ENCODE measurements around the gene FMO4.
"Not testable (repeated sequence)": the region's sequence is repeated elsewhere in the genome, so short reads cannot be mapped to it uniquely, and the experiment has no call there.

FMO4 gene

DNA sequence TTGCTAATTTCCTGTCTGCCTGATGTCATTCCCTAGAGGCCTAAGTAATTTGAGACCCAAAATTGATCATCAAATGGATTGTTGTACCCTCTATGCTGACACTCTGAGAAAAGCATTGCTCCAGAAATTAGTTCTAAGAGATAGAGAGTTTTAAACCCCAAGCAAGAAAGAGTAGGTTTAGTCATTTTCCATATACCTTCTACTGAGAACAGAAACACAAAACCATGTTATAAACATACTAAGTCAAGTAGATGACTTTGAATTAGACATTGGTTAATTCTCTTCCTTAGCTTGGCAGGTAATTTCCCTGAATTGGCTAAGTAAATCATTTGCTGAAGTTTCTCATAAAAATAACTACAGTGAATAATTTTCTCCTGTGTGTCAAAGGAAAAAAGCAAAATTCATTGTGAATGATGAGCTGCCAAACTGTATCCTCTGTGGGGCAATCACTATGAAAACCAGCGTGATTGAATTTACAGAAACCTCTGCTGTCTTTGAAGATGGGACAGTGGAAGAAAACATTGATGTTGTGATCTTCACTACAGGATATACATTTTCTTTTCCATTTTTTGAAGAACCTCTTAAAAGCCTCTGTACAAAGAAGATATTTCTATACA, 20.1 kb downstream of the FMO4 start:
- TF ChIP-seq ZFX (IDR thresholded peaks at IDR 0.05; ENCODE audit: borderline replicate concordance), result no peak
- TF ChIP-seq, protein P1, sequence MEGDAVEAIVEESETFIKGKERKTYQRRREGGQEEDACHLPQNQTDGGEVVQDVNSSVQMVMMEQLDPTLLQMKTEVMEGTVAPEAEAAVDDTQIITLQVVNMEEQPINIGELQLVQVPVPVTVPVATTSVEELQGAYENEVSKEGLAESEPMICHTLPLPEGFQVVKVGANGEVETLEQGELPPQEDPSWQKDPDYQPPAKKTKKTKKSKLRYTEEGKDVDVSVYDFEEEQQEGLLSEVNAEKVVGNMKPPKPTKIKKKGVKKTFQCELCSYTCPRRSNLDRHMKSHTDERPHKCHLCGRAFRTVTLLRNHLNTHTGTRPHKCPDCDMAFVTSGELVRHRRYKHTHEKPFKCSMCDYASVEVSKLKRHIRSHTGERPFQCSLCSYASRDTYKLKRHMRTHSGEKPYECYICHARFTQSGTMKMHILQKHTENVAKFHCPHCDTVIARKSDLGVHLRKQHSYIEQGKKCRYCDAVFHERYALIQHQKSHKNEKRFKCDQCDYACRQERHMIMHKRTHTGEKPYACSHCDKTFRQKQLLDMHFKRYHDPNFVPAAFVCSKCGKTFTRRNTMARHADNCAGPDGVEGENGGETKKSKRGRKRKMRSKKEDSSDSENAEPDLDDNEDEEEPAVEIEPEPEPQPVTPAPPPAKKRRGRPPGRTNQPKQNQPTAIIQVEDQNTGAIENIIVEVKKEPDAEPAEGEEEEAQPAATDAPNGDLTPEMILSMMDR (IDR thresholded peaks at IDR 0.05), result no peak
- no peak overlapping the region for H3K27ac ChIP-seq

DNA sequence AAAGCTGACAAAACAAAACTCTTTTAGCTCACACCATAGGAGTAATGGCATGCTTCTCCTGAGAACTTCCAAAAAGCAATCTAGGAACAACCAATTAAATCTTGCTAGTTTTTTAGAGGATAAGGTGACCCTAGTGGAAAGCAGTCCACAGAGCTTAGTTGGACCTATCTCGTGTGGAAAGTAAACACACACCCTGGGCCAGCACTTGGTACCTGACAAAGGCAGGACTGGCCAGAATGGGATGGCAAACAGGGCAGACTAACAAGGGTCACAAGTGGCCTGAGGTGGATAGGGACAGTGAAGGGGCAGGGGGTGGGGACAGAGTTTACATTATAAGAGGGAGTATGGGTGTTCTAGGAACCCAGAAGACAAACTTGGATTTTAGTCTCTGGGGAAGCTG, 22.0 kb downstream of the FMO4 start:
- no peak for TF ChIP-seq ZFX (IDR thresholded peaks at IDR 0.05; ENCODE audit: borderline replicate concordance)
- TF ChIP-seq, protein P1 (IDR thresholded peaks at IDR 0.05), result no peak
- H3K27ac ChIP-seq, result no peak overlapping the region

DNA sequence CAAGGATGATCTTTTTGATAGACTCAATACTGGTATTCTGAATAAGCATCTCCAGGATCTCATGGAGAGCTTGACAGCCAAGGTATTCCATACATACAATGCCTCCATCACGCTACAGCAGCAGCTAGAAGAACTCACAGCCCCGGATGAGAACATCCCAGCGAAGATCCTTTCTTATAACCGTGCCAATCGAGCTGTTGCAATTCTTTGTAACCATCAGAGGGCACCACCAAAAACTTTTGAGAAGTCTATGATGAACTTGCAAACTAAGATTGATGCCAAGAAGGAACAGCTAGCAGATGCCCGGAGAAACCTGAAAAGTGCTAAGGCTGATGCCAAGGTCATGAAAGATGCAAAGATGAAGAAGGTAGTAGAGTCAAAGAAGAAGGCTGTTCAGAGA, 25.4 kb downstream of the FMO4 start:
- TF ChIP-seq, protein P1 (IDR thresholded peaks at IDR 0.05), result peak; percentile 42
- H3K27ac ChIP-seq, result not testable (repeated sequence)

DNA sequence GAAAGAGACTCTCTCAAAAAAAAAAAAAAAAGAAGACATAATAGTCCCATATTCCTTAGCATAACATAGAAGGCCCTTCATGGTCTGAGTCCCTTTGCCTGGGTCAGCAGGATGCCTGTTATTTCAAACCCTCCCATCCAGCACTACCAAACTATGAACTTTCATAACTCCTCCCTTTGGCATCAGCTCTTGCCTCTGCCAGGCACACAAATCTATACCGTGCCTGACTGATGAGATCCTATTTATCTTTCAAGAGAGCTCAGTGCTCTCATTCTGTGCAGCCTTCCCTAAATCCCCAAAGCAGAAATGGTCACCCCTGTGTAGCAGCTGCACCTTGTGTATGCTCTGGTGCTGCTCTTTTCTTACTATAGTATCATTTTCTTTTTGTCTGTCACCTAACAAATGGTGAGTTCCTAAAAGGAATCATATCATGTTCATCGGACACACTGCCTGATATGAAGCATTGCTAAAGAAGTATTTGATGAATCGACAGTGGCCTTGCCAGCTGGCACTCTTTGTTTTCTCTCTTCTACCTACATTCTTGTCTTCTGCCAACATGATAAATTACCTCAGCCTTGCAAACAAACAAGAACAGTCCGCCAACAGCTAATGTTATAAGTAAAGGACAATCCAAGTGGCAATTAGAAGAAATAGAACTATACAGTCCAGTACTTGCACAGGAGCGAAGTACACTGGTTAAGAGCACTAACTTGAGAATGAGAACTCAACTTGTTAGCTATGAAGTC, 29.9 kb downstream of the FMO4 start:
- TF ChIP-seq, protein P1 (IDR thresholded peaks at IDR 0.05), result no peak
- no peak for TF ChIP-seq ZFX (IDR thresholded peaks at IDR 0.05; ENCODE audit: borderline replicate concordance)
- H3K27ac ChIP-seq, result peak overlapping the region; percentile 77

DNA sequence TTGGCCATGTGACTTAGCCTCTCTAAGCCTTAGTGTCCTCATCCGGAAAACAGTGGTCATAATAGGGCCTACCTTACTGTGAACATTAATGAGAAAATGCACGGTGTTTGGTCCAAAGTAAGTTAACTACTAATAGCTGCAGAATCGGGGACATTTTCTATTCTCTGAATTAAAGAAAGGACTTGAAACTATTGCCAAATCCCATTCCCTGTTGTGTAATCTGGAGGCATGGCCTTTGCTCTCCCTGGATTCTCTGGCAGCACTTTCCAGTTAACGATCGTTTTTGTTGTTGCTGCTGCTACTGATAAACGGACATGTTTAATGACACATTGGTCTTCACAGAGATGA, 30.5 kb downstream of the FMO4 start:
- TF ChIP-seq, protein P1 (IDR thresholded peaks at IDR 0.05), result no peak
- no peak for TF ChIP-seq ZFX (IDR thresholded peaks at IDR 0.05; ENCODE audit: borderline replicate concordance)
- peak overlapping the region; percentile 77 for H3K27ac ChIP-seq

DNA sequence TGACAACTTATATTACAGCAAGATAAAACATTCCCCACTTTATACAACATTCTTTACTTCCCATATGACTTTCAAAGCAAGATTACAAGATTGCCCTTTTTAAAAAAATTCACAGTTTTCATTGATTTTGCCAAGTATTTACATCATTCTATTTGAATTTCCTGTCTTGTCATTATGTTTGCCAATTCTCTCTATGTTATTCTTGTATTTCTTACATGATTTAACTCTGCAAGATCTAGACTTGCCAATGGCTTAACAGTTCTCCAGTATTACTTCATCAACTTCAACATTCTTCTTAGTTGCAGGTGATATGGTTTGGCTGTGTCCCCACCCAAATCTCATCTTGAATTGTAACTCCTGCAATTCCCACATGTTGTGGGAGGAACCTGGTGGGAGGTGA, 31.6 kb downstream of the FMO4 start:
- peak overlapping the region; percentile 77; the same call in 1 of the 2 replicates for H3K27ac ChIP-seq
- TF ChIP-seq ZFX (IDR thresholded peaks at IDR 0.05; ENCODE audit: borderline replicate concordance), result no peak
- TF ChIP-seq, protein P1 (IDR thresholded peaks at IDR 0.05), result no peak

DNA sequence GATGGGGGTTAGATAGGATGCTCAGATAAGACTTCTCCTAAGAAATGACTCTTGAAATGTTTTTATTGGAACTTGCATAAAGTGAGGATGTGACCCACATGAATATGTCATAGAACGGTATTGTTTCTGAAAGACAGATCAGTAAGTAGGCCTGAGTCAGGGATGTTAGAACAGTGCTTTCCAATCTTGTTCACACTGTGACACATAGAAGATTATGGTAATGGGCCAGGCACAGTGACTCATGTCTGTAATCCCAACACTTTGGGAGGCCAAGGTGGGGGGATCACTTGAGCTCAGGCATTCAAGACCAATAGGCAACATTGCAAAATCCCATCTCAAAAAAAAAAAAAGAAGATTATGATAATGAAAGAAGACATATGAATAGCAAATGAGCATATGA, 32.9 kb downstream of the FMO4 start:
- H3K27ac ChIP-seq, result no peak overlapping the region
- TF ChIP-seq, protein P1 (IDR thresholded peaks at IDR 0.05), result no peak
- TF ChIP-seq ZFX (IDR thresholded peaks at IDR 0.05; ENCODE audit: borderline replicate concordance), result no peak
